Amygdala (tissue), 56 donors: Measurements from ENCODE around the gene EMP3.
"Not testable (repeated sequence)": the region's sequence is repeated elsewhere in the genome, so short reads cannot be mapped to it uniquely, and the experiment has no call there.

ENCODE experiments used
- DNase-seq, 56 donors: peaks; one replicate each; lab custom pipeline; 2025; lab: John Stamatoyannopoulos, UW

The EMP3 gene

GRCh38 chr19:48315712-48316111, 9.6 kb upstream of the EMP3 start:
- DNase-seq, result no peak

- DNase-seq, result not testable (repeated sequence)
These were observed 7.7 kb upstream of the EMP3 start for GRCh38 chr19:48317708-48317960.

- DNase-seq, result no peak
These were observed 6.9 kb upstream of the EMP3 start for GRCh38 chr19:48318286-48318987.

GRCh38 chr19:48319647-48320541, 5.5 kb upstream of the EMP3 start:
- DNase-seq, result peak in 50 of 56 donors; percentile 10 to 85 (median 50)

GRCh38 chr19:48321372-48321621, 4.1 kb upstream of the EMP3 start:
- peak in 52 of 56 donors; percentile 38 to 88 (median 68) for DNase-seq

- peak; percentile 64 to 99 (median 95) for DNase-seq
These were observed 3.4 kb upstream of the EMP3 start for GRCh38 chr19:48321622-48322591.

GRCh38 chr19:48329167-48329891, 4.0 kb downstream of the EMP3 start:
- peak in 9 of 56 donors; percentile 3 to 21 (median 12) for DNase-seq

GRCh38 chr19:48330012-48330681, 4.8 kb downstream of the EMP3 start:
- peak in 55 of 56 donors; percentile 32 to 92 (median 80) for DNase-seq

- DNase-seq, result no peak
These were observed 7.0 kb downstream of the EMP3 start for GRCh38 chr19:48332351-48332661.

GRCh38 chr19:48332662-48333466, 7.5 kb downstream of the EMP3 start:
- DNase-seq, result peak in 55 of 56 donors; percentile 40 to 97 (median 81)

- peak in 52 of 56 donors; percentile 14 to 86 (median 58) for DNase-seq
These were observed 8.4 kb downstream of the EMP3 start for GRCh38 chr19:48333467-48334384.

GRCh38 chr19:48338253-48338755, 13.0 kb downstream of the EMP3 start:
- DNase-seq, result no peak

GRCh38 chr19:48338802-48339503, 13.6 kb downstream of the EMP3 start:
- no peak for DNase-seq

GRCh38 chr19:48340995-48341394, 15.6 kb downstream of the EMP3 start:
- DNase-seq, result peak in 22 of 56 donors; percentile 4 to 53 (median 30)

GRCh38 chr19:48341515-48342413, 16.4 kb downstream of the EMP3 start:
- DNase-seq, result no peak

- no peak for DNase-seq
These were observed 17.0 kb downstream of the EMP3 start for GRCh38 chr19:48342414-48342738.
